Adipocyte (in vitro differentiated cells): ENCODE data around the gene AGAP3.
"Not testable (repeated sequence)": the region's sequence is repeated elsewhere in the genome, so short reads cannot be mapped to it uniquely, and the experiment has no call there.

ENCODE experiments used
- DNase-seq: peaks from one replicate; pipeline ENCODE4 v3.0.0-alpha.2; 2015; ENCODE audit warnings: low read depth
- H3K27me3 ChIP-seq: replicated peaks from 2 replicates; pipeline ENCODE4 v1.7.0; 2013; ENCODE audit warnings: mild to moderate bottlenecking, low read length, moderate library complexity; ENCODE audit not compliant: control insufficient read depth, insufficient read depth
- H3K36me3 ChIP-seq: 2 replicates; pipeline ENCODE4 v1.7.0; 2013; ENCODE audit warnings: low read length, mild to moderate bottlenecking, moderate library complexity; ENCODE audit not compliant: control insufficient read depth, insufficient read depth, severe bottlenecking
- H3K4me1 ChIP-seq: 2 replicates; pipeline ENCODE4 v1.7.0; 2013; ENCODE audit warnings: mild to moderate bottlenecking, low read length, moderate library complexity; ENCODE audit not compliant: control insufficient read depth, insufficient read depth
- H3K4me3 ChIP-seq: 2 replicates; pipeline ENCODE4 v1.7.0; 2013; ENCODE audit warnings: mild to moderate bottlenecking, low read length, moderate library complexity
- H3K9ac ChIP-seq: 2 replicates; pipeline ENCODE4 v1.7.0; 2013; ENCODE audit warnings: mild to moderate bottlenecking, low read length, moderate library complexity
- H3K9me3 ChIP-seq: 2 replicates; pipeline ENCODE4 v1.7.0; 2013; ENCODE audit warnings: mild to moderate bottlenecking, low read length, moderate library complexity; ENCODE audit not compliant: control insufficient read depth

The AGAP3 gene

GRCh38 chr7:151085691-151086620, at the start of gene AGAP3:
Gene AGAP3 (plus strand): TSS chr7:151086475. CDS start chr7:151086742, 267 bp downstream.
- Histone ChIP-seq H3K27me3 (no peaks in the 10 kb centered on the region), H3K36me3 (no peaks in the 10 kb centered on the region), H3K9ac (peak within 1 kb of the TSS; percentile 90), H3K4me1 (peaks cover 63% of the 10 kb centered on the region), H3K4me3 (peak within 1 kb of the TSS; percentile 93), H3K9me3 (no peaks in the 10 kb centered on the region)
- peak; percentile 92 for DNase-seq

- Histone ChIP-seq H3K27me3 (no peaks in the 10 kb centered on the region), H3K4me3 (no peak overlapping the region), H3K9me3 (no peaks in the 10 kb centered on the region), H3K4me1 (peaks cover 23% of the 10 kb centered on the region), H3K9ac (peak overlapping the region; percentile 36), H3K36me3 (peaks cover 31% of the 10 kb centered on the region)
- DNase-seq = peak; percentile 74
Measured at GRCh38 chr7:151038951-151039849, 47.1 kb upstream of the AGAP3 start.

- Histone ChIP-seq H3K36me3 (peaks cover 23% of the 10 kb centered on the region), H3K4me3 (no peak overlapping the region), H3K9ac (no peak overlapping the region), H3K9me3 (no peaks in the 10 kb centered on the region), H3K27me3 (no peaks in the 10 kb centered on the region), H3K4me1 (peaks cover 20% of the 10 kb centered on the region)
- no peak for DNase-seq
Measured at GRCh38 chr7:151039850-151040548, 46.3 kb upstream of the AGAP3 start.

- Histone ChIP-seq H3K36me3 (peaks cover 15% of the 10 kb centered on the region), H3K27me3 (no peaks in the 10 kb centered on the region), H3K4me3 (no peak overlapping the region), H3K9ac (no peak overlapping the region), H3K4me1 (peaks cover 22% of the 10 kb centered on the region), H3K9me3 (no peaks in the 10 kb centered on the region)
- no peak for DNase-seq
Measured at GRCh38 chr7:151040616-151041375, 45.5 kb upstream of the AGAP3 start.

- not testable (repeated sequence) for H3K36me3 ChIP-seq, H3K9me3 ChIP-seq, H3K27me3 ChIP-seq, H3K9ac ChIP-seq, DNase-seq, H3K4me3 ChIP-seq
- peaks cover 41% of the 10 kb centered on the region for H3K4me1 ChIP-seq
Measured at GRCh38 chr7:151043449-151043848, 42.8 kb upstream of the AGAP3 start.

GRCh38 chr7:151043959-151044358, 42.3 kb upstream of the AGAP3 start:
- Histone ChIP-seq H3K4me1 (peaks cover 36% of the 10 kb centered on the region), H3K4me3 (no peak overlapping the region), H3K9ac (no peak overlapping the region), H3K36me3 (no peaks in the 10 kb centered on the region), H3K9me3 (no peaks in the 10 kb centered on the region), H3K27me3 (no peaks in the 10 kb centered on the region)
- DNase-seq = no peak

- Histone ChIP-seq H3K27me3 (peaks cover 5% of the 10 kb centered on the region), H3K36me3 (no peaks in the 10 kb centered on the region), H3K4me1 (peaks cover 27% of the 10 kb centered on the region), H3K9me3 (no peaks in the 10 kb centered on the region), H3K4me3 (no peak overlapping the region), H3K9ac (no peak overlapping the region)
- no peak for DNase-seq
Measured at GRCh38 chr7:151045262-151045661, 41.0 kb upstream of the AGAP3 start.

- Histone ChIP-seq H3K4me1 (peaks cover 27% of the 10 kb centered on the region), H3K4me3 (no peak overlapping the region), H3K36me3 (no peaks in the 10 kb centered on the region), H3K9ac (no peak overlapping the region), H3K9me3 (no peaks in the 10 kb centered on the region), H3K27me3 (peaks cover 9% of the 10 kb centered on the region)
- no peak for DNase-seq
Measured at GRCh38 chr7:151045967-151046366, 40.3 kb upstream of the AGAP3 start.

- DNase-seq = peak; percentile 82
- no peaks in the 10 kb centered on the region for H3K9me3 ChIP-seq
- H3K9ac ChIP-seq = peak overlapping the region; percentile 62
- H3K36me3 ChIP-seq = no peaks in the 10 kb centered on the region
- H3K4me3 ChIP-seq = peak overlapping the region; percentile 42
- peaks cover 9% of the 10 kb centered on the region for H3K27me3 ChIP-seq
- H3K4me1 ChIP-seq = peaks cover 27% of the 10 kb centered on the region
Measured at GRCh38 chr7:151046603-151047573, 39.4 kb upstream of the AGAP3 start.
